GM18519 (cell line): ENCODE data around the gene DCUN1D4.
"Not testable (repeated sequence)": the region's sequence is repeated elsewhere in the genome, so short reads cannot be mapped to it uniquely, and the experiment has no call there.

Experiments used
- ATAC-seq: cut with Tn5 transposase; IDR thresholded peaks from one replicate; pipeline ENCODE4 v1.9.1; 2021; ENCODE audit warnings: mild to moderate bottlenecking, moderate library complexity; ENCODE audit not compliant: unreplicated experiment, low FRiP score

Gene DCUN1D4

DNA sequence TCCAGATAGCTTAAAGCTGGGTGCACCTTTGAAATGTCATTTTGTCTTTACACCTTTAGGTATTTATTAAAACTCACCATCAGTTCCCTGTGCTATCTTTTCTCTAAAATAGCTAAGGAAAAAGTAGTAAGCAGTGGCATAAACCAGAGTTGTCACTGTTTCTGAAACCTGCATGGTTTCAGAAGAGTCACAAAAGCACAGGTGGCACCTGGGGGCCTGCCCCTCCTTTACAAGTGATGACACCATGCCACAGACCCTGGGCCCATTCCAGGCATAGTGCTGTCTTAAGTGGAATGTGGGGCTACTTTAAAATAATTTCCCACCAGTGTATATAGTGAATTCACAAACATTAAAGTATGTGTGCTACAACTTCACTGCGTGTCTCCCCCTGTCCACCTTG is 47.8 kb downstream of the DCUN1D4 start:
- ATAC-seq: no peak

DNA sequence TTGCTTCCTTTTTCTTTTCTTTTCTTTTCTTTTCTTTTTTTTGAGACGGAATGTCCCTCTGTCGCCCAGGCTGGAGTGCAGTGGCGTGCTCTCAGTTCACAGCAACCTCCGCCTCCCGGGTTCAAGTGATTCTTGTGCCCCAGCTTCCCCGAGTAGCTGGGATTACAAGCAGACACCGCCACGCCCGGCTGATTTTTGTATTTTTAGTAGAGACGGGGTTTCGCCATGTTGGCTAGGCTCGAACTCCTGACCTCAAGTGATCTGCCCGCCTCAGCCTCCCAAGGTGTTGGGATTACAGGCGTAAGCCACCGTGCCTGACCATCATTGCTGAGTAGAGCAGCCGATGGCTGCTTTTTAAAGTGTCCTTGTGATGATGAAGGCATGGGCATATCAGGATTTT is 50.4 kb downstream of the DCUN1D4 start:
- not testable (repeated sequence) for ATAC-seq

DNA sequence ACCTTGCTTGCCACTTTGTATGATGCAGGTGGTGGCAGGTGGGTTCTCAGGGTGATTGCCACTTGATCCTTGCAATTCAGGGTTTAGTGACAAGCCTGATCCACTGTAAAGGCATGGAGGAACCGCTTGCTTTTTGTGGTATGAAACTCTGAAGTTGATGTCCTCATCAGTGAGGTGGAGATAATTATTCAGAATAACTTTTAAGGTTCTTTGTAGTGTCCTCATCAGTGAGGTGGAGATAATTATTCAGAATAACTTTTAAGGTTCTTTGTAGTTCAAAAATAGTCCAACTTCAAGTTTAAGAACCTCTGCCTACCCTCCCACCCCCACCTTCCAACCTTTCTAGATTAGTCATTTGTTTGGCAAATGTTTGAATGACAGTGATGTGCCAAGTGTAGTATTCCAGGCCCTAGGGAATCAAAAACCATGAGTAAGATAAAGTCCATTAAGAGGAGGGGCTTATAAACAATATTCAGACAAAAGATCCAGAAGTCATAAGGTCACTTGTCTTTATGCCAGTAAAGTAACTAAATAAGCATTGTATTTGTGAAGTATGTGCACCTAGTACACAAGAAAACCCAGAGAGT is 51.2 kb downstream of the DCUN1D4 start:
- ATAC-seq: no peak

DNA sequence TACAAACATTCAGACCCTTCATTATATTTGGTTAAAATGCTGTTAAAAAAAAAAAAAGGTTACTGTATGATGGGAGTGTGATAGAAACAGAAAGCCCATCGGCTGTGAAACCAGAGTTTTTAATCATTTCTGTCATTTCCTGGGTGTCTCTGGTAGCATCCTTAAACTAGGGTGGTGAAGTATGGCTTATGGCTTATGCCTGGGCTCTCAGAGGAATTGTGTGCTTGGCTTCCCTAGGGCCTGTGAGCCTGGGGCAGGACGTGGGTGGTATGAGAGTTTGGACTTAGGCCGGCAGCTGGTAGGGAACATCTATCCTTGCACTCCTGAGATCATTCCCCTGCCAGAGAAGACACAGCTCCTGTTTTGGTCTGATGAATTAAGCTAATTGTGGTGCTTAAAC is 52.2 kb downstream of the DCUN1D4 start:
- peak; percentile 41 for ATAC-seq

DNA sequence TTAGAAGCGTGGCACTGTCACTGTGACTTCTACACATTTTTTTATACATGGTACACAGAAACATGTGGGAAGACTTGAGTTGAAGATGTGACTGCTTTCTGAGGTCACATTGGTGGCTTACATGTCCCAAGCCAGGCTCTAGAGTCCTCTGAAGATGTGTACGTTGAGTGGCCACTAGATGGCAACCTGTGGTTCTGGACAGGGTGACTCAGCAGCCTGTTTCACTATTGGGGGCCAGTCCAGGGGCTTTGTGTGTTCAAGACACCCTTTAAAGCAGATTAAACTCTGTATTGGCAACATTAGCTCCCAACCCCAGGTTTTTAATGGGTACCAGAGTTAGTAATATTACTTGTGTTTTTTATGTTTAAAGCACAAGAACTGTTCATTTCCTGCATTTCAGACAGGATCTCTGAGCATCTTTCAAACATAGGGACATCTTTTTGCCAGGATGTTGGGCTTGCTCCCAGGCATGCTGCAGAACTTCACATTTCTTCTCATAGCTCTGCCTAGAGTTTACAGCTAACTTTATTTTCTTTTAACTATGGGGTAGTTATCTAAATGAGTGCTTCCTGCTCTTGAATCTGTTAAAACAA is 53.0 kb downstream of the DCUN1D4 start:
- peak; percentile 98 for ATAC-seq

DNA sequence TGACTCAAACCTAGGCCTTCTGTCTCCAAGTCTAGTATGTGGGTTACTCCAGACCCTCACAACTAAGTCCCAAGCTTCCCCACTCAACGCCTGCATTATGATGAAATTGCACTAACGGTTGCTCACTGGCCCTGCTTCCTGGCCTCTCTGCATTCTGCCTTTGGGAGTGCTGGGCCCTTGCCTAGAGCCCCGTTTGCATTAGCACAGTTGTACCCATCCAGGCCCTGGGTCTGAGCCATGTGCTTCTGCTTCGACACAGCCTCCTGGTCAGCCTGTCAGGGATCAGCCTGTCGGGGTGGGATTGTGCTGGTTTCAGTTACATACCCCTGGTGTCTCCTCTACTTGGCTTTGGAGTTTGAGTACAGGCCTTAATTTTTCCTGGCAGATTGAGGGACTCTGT is 58.4 kb downstream of the DCUN1D4 start:
- no peak for ATAC-seq

DNA sequence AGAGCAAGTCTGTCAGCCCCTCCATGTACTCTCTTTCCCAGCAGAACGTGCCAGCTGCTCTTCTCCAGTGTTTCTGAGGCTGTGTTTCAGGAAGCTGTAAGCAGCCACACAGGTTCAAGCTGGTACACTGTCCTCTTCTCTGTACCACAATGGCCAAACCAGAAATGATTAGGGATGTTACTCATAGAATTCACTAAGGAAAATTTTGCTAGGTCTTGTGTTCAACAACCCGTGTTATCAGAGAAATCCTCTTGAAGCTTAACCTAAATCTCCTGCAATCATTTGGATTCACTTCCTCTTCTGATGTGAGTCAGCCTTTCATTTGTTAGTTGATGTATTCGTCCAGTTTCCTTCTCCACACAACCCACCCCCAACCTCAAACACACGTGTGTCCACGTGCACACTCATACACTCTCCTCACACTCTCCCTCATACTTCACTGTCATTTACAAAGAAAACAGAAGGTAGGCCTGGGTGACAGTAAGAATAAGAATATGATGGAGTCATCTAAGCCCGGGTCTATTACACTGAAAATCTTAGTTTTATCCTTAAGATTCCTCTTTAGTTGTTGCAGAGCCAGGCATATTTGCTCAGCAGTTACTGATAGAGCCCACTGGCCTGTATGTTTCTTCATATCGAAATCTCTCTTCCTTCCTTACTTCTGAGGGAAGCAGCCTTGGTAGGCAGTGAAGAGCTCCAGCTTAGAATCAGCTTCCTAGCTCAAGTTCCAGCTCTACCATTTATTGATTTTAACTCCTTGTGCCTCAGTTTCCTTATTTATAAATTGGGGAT is 63.4 kb downstream of the DCUN1D4 start:
- peak; percentile 99 for ATAC-seq

DNA sequence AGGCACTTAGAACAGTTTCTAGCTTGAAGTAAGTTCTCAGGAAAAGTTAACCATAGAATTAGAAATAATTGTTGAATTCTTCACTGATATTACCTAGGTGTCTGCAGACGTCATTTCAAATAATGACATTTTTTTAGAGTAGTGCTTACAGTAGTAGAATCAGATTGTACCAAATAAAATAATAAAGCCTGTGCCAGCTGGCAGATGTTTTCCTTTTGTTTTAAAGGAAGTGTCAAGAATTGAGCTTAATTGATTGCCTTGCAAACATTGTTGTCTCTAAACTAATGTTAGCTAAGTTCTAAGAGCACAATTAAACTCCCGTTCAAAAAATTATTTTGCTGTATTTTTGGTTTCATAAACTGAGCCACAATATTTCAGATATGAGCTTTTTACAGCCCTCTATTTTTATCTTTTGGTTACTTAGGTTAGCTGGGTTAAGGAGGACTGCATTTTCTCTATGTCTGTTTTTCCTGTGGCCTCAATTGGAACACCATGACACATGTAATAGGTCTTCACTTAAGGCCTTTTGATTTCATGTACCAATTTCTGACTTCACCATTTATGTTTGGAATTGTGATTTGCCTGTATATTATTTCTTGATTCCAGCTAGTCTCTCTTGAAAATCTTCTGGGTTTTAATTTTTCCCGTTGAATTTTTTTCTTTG is 64.2 kb downstream of the DCUN1D4 start:
- ATAC-seq: no peak

DNA sequence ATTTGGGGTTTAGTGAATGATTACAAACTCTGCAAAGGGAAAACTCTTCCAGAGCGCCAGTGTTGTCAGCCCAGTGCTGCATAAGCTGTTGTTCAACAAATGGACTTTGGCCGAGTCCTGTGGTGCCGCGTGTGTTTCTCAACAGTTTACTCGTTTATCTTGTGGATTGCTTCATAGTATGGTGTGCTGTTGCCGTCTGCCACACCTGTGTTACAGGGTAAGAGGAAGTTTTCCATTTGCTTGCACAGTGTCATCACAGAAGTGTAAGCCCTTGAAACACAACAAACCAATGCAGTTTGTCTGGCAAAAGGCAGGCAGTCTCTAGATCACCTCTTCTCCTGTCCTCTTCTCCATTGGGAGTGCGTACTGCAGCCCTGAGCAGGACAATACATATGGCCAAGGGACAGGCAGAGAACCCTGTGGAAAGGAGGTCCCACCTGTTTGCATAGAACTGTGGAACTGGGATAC is 66.3 kb downstream of the DCUN1D4 start:
- no peak for ATAC-seq

DNA sequence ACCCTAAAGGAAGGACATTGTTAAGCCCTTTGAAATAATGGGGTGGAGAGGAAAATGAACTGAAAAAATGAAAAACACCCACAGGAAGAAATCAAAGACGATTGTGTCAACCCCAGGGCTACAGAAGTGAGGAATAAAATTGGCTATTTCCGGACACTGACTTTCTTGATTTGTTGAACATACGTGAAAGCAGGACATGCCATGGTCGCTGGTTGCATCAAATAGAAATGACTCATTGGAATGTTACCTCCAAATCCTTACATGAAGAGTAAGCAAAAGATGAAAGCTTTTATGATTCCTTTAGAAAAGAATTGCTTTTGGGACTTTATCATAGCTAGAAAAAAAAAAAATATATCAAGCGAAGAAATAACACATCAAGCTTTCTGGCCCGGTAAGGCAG is 75.3 kb downstream of the DCUN1D4 start:
- ATAC-seq: no peak

DNA sequence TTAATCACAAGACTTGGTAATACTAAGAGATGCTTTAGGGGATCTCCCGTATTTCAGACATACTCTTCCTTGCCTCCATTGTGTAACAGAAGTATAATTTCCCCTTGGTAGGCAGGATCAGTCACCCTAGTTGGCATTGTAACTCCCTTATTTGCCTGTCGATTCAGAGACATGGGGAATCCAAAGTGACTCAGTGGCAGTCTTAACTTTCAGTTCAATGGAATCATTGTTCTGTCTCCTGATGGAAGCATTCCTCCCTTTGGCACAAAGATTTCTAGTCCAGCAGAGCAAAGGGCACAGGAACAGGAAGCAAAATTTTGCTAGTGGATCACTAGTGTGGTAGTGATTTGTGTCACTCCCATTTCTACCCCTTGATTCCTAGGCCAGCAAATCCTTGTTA is 80.4 kb downstream of the DCUN1D4 start:
- ATAC-seq: no peak

DNA sequence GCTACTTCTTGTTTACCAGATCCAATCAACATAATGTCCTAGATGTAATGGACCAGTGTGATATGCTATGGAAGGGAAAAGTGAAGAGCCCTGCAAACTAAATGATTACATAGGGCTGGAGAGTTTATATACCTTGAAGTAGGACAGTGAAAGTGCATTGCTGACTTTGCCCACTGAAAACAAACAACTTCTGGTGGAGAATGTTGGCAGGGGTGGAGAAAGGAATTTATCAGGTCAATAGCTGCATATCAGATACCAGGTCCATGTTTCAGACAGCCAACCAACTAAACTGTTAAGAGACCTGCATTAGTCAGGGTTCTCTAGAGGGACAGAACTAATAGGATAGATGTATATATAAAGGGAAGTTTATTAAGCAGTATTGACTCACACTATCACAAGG is 82.4 kb downstream of the DCUN1D4 start:
- ATAC-seq: no peak

DNA sequence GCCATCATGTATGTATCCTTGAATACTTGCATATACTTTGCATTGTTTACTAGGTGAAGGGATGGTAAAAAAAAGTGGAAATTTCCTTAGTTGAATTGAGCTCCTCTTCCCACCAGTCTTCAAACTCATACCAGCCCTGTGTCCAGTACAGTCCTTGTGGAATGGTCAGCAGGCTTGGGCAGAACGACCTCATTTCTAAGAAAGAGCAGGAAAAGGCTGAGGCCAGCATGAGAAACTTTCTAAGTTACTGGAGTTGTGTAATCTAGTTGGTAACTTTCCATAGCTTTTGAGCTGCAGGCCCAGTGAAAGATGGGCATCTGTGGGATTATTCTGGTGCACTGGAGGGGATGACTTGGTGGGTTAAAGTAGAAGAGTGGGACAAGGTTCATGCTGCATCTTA is 87.6 kb downstream of the DCUN1D4 start:
- ATAC-seq: no peak

DNA sequence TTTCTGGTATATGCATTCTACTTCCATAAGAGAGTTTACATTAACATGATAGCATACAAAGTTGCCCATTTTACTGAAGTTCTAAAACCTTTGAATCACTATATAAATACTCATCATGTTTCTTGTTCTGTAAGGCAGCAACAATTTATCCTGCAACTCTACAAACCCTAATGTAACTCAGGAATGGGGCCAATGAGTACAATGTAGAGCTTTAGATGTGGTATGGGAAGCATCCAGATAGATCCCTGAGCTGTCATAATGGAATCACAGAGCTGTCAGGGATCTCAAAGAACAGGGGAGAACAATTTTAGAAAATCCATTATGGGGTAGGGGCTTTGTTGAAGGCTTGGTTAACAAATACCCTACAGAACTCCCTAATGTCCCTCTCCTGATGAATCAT is 88.5 kb downstream of the DCUN1D4 start:
- ATAC-seq: no peak

DNA sequence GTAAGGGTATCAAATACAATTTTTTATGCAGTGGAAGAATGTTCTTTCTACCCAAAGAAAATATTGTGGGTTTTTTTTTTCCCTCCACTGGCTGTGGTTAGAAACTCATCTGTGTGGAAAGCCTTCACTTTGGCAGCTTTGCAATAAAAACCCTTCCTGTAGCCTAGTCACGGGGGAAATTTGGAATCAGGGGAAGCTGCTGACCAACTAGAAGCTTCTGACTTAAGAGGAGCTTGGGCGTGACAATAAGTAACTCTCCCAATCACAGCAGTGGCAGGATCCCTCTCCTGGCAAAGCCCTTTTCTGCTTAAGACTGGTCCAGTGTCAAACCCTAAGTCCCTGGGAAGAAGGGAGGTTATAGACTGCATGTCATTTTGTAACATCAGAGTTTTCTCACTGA is 89.3 kb downstream of the DCUN1D4 start:
- ATAC-seq: no peak

DNA sequence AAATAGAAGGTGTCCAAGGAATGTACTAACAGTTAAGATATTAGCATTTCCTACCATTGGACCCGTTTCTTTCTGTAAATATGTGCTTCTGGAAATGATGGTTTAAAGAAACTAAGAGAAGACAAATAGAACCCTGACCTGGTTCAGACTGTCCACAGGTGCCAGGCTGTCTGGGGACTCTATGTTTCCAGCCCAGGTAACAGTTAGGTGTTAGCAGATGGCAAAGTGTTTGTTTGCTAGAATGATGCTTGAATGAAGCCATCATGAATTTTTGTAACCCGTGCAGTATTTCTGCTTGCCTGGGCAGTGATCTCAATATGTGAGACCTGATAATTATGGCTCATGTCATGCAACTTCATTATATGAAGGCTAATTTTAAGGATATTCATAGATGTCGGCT is 89.7 kb downstream of the DCUN1D4 start:
- ATAC-seq: no peak

DNA sequence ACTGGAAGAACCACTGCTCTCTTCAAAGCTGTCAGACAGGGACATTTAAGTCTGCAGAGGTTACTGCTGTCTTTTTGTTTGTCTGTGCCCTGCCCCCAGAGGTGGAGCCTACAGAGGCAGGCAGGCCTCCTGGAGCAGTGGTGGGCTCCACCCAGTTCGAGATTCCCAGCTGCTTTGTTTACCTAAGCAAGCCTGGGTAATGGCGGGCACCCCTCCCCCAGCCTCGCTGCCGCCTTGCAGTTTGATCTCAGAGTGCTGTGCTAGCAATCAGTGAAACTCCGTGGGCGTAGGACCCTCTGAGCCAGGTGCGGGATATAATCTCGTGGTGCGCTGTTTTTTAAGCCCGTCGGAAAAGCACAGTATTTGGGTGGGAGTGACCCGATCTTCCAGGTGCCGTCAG is 97.5 kb downstream of the DCUN1D4 start:
- ATAC-seq: not testable (repeated sequence)

DNA sequence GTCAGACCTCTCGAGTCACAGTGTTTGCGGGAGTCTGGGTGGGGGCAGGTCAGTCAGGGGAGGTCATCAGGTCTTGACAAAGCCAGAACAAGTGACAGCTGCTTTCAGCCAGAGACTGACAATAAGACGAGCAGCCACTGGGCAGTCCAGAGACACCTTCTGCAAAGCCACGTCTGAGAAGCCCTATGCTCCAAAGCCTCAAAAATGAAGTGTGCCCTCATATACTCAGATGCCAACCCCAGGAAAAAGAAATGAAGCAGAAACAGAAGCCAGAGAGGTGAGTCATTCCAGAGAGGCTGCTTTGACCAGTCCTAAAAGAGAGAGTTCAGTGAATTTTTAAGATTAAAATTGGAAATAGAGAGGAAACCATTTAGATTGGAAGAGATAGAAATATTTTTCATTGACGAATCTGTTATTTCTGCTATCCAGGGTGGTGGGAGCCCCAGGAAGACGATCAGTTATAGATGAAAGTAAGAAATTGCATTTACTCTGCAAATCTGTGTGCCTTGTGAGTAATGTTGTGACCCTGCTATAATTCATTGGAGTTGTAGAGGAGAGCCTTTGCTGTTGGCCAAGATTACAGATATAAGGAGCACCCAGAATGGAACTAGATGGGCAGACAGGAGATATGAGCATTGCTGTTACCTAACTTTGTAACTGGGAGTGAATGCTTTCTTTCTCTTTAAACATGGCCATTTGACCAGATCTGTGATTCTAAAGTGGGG is 99.3 kb downstream of the DCUN1D4 start:
- no peak for ATAC-seq

DNA sequence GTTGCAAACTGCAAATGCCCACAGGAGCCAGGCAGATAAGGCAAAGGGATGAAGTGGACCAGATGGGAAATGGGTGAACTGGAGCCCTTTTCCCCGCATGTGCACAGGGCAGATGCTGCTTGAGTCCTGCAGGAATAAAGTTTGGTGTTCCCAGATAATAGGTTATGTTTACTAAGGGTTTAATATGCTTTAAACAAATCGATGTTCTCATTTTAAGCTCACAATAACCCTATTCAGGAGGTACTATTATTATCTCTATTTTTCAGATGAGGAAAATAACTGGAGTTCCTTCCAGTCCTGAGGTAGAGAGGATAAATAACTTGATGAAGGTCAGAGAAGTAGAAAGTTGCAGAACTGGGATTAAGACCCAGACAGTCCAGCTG is 99.9 kb downstream of the DCUN1D4 start:
- ATAC-seq: no peak

DNA sequence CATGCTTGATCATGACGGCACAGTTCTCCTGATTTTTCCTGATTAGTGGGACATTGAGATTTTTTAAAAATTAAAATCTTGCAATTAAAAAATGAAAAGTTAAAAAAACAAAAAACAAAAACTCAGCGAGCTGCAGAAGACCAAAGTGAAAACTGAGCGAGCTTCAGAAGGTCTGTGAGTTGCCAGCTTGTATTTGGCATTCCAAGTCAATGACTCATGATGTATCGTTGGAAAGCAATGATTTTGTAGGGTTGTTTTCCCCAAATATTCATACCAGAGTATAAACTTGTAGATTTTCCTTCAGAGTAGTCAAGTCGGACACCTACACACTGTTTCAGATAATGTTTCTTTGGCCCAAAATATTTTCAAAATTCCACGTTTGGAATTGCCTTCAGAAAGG is 100.3 kb downstream of the DCUN1D4 start:
- no peak for ATAC-seq
